Endothelial cell of umbilical vein (primary cell): ENCODE measurements around the gene UBN2. TPM values are rescaled to one million over a fixed set of nuclear protein-coding genes. Genes with fewer than 3 reads are reported as not detected.

Source experiments
- BruUV-seq: library from RNA; stranded (reverse); fragments of 400-500 nt; replicated peaks from 2 replicates; lab custom pipeline; 2021; lab: Mats Ljungman, UMichigan
- CTCF ChIA-PET: fragments of 300-600, 350-600 bp; sonication (Branson Sonifier 250); formaldehyde crosslinking; loops from one replicate; lab custom pipeline; 2021; ENCODE audit warnings: antibody characterized with exemption, inconsistent platforms; lab: Charles Lee
- POLR2A ChIA-PET: fragments of 300-600, 350-600 bp; sonication (Branson Sonifier 250); formaldehyde crosslinking; loops from one replicate; lab custom pipeline; 2021; ENCODE audit warnings: antibody characterized with exemption, inconsistent platforms; lab: Charles Lee
- DNase-seq: peaks from one replicate; pipeline ENCODE4 v3.0.0-alpha.2; 2011; ENCODE audit warnings: low read depth, low spot score
- FAIRE-seq: peaks from 2 replicates; lab custom pipeline; 2011; peaks lifted over from hg19 to GRCh38; lab: Jason Lieb, UNC
- H2AFZ ChIP-seq: 2 replicates; pipeline ENCODE4 v1.6.0; 2012; ENCODE audit warnings: low read depth, low read length, control low read depth, inconsistent platforms
- H3K27ac ChIP-seq: 2 replicates; pipeline ENCODE4 v1.5.1; 2011; ENCODE audit warnings: low read depth, mild to moderate bottlenecking, control low read depth, low read length, moderate library complexity; ENCODE audit not compliant: insufficient read depth
- H3K27me3 ChIP-seq, 2 experiments: 2 replicates each; pipeline versions ENCODE4 v1.6.0 to v1.6.1; 2011; ENCODE audit warnings: low read length in 2 of 2, mixed read lengths in 1 of 2; ENCODE audit not compliant: control insufficient read depth in 2 of 2, insufficient read depth in 2 of 2
- H3K36me3 ChIP-seq, 2 experiments: 2 replicates in 1 of 2; 3 replicates in 1 of 2; pipeline ENCODE4 v1.5.1; 2011; ENCODE audit warnings: low read length in 2 of 2, mild to moderate bottlenecking in 1 of 2, moderate library complexity in 1 of 2; ENCODE audit not compliant: control insufficient read depth in 2 of 2, insufficient read depth in 2 of 2; ENCODE audit errors: extremely low read depth in 1 of 2
- H3K4me1 ChIP-seq: 3 replicates; pipeline ENCODE4 v1.5.1; 2011; ENCODE audit warnings: mild to moderate bottlenecking, low read length; ENCODE audit not compliant: control insufficient read depth, insufficient read depth; ENCODE audit errors: extremely low read depth
- H3K4me2 ChIP-seq: 2 replicates; pipeline ENCODE4 v1.6.1; 2011; ENCODE audit warnings: low read length, control low read depth, mixed read lengths; ENCODE audit not compliant: insufficient read depth
- H3K4me3 ChIP-seq, 3 experiments: fragments of 200-600 bp in 1 of 3; sonication (generic), shearing (Covaris generic) in 1 of 3; replicated peaks in 1 of 3; 2 replicates each; pipeline ENCODE4 v1.5.1; 2011 to 2016; ENCODE audit warnings: control low read depth in 3 of 3, low read length in 3 of 3, mild to moderate bottlenecking in 2 of 3, inconsistent platforms in 1 of 3, low read depth in 1 of 3, moderate library complexity in 1 of 3; ENCODE audit not compliant: insufficient read depth in 1 of 3
- H3K79me2 ChIP-seq: 2 replicates; pipeline ENCODE4 v1.6.0; 2012; ENCODE audit warnings: low read length, inconsistent platforms; ENCODE audit not compliant: control insufficient read depth, insufficient read depth
- H3K9ac ChIP-seq: replicated peaks from 2 replicates; pipeline ENCODE3; 2011; ENCODE audit warnings: low read length, control low read depth; ENCODE audit not compliant: insufficient read depth; ENCODE audit errors: extremely low read depth
- H3K9me1 ChIP-seq: replicated peaks from 3 replicates; pipeline ENCODE4 v1.6.0; 2011; ENCODE audit warnings: mild to moderate bottlenecking, low read length; ENCODE audit not compliant: control insufficient read depth, insufficient read depth; ENCODE audit errors: extremely low read depth
- H3K9me3 ChIP-seq: replicated peaks from 2 replicates; pipeline ENCODE4 v1.5.1; 2012; ENCODE audit warnings: low read length, inconsistent platforms; ENCODE audit not compliant: control insufficient read depth, insufficient read depth
- H4K20me1 ChIP-seq: replicated peaks from 2 replicates; pipeline ENCODE3; 2011; ENCODE audit warnings: mild to moderate bottlenecking, low read length; ENCODE audit not compliant: control insufficient read depth, insufficient read depth; ENCODE audit errors: extremely low read depth
- CTCF ChIP-seq, 2 donors: IDR thresholded peaks; 1 replicate in 1 of 2; 2 replicates in 1 of 2; pipeline ENCODE4 v1.5.1; 2011; ENCODE audit warnings: low read length in 2 of 2, mild to moderate bottlenecking in 2 of 2, moderate library complexity in 2 of 2, control low read depth in 1 of 2, inconsistent platforms in 1 of 2, low read depth in 1 of 2; ENCODE audit not compliant: insufficient read depth in 1 of 2; ENCODE audit errors: extremely low read depth in 1 of 2
- EZH2 ChIP-seq: IDR thresholded peaks from 2 replicates; pipeline ENCODE4 v1.6.1; 2012; ENCODE audit warnings: borderline replicate concordance, low read depth, mild to moderate bottlenecking, moderate library complexity, low read length, inconsistent platforms; ENCODE audit not compliant: severe bottlenecking
- FOS ChIP-seq: IDR thresholded peaks from 2 replicates; pipeline ENCODE4 v1.6.1; 2011; ENCODE audit warnings: mild to moderate bottlenecking, low read length, moderate library complexity, borderline replicate concordance; ENCODE audit not compliant: insufficient read depth
- GATA2 ChIP-seq: IDR thresholded peaks from 2 replicates; pipeline ENCODE4 v1.7.0; 2011; ENCODE audit warnings: low read depth, mild to moderate bottlenecking, moderate library complexity, mixed read lengths, low read length; ENCODE audit not compliant: insufficient read length, insufficient read depth
- JUN ChIP-seq: IDR thresholded peaks from 2 replicates; pipeline ENCODE4 v1.6.1; 2011; ENCODE audit warnings: borderline replicate concordance, low read depth; ENCODE audit not compliant: insufficient read length, insufficient read depth
- MAX ChIP-seq: IDR thresholded peaks from 2 replicates; pipeline ENCODE4 v1.6.1; 2011; ENCODE audit not compliant: insufficient read depth, insufficient read length
- MYC ChIP-seq: IDR thresholded peaks from one replicate; pipeline ENCODE4 v1.6.1; 2011; ENCODE audit warnings: mild to moderate bottlenecking, low read depth, low read length
- POLR2A ChIP-seq: IDR thresholded peaks from 2 replicates; pipeline ENCODE4 v1.6.1; 2012; ENCODE audit warnings: low read depth, mild to moderate bottlenecking, control low read depth, low read length
- POLR2AphosphoS5 ChIP-seq: IDR thresholded peaks from 2 replicates; pipeline ENCODE4 v1.6.1; 2012; ENCODE audit warnings: low read depth, mild to moderate bottlenecking, control low read depth, low read length, moderate library complexity; ENCODE audit not compliant: insufficient read depth
- dilution Hi-C: fragments of 300-500 bp; cut with MboI; formaldehyde crosslinking; loops from one replicate; pipeline ENCODE4 v1.15.0; 2019; ENCODE audit warnings: low sequenced_read_pairs; ENCODE audit not compliant: extremely low pct_ligation_motif_present
- intact Hi-C: fragments of 100-400 bp; cut with micrococcal nuclease; formaldehyde crosslinking; loops from one replicate; pipeline ENCODE4 v1.10.0; 2022
- polyA plus RNA-seq, 4 experiments: library from polyadenylated mRNA; depleted of rRNA in 3 of 4; stranded (reverse) in 3 of 4; unstranded in 1 of 4; fragments of >200 nt; gene quantifications; 2 replicates each; pipeline versions ENCODE4 v1.2.1 to v1.2.3, GENCODE V29; 2011 to 2012; ENCODE audit warnings: missing spikeins in 1 of 4
- total RNA-seq: library from RNA; stranded (reverse); gene quantifications from 2 replicates; pipeline ENCODE4 v1.2.3, GENCODE V29; 2021

UBN2 gene
- total and polyA plus RNA-seq, 2 donors (not counting 3 experiments of a cell fraction or from before 2014, with no cell fraction given) = 2.2 to 14.2 TPM

DNA sequence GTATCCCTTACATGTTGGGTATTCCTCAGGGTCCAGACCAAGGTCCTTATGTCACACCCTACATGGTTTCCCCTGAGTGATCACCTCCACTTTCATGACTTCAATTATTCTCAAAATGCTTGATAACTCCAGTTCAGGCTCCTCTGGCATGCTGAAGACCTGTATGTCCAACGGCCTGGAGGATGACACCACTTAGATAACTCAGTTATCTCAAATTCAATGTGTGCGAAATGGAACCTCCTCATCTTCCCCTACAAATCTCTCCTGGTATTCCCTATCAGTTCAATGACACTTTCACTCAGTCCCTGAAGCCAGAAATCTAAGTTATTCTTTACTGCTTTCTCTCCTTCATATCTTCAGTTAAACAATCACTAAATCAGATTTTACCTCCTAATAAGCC is 120.0 kb downstream of the UBN2 start:
- H2AFZ ChIP-seq = no peak overlapping the region
- H3K4me2 ChIP-seq = no peak overlapping the region
- H3K4me1 ChIP-seq = no peaks in the 10 kb centered on the region
- H3K36me3 ChIP-seq = peaks cover 2 to 3% of the 10 kb centered on the region in 2 experiments
- dilution Hi-C loops (no loop called here), intact Hi-C loops (no loop called here)
- CTCF ChIA-PET = no interaction called here
- no peaks in the 10 kb centered on the region for H3K79me2 ChIP-seq
- POLR2A ChIA-PET = no interaction called here
- H3K27me3 ChIP-seq = no peaks in the 10 kb centered on the region
- no peak overlapping the region for H3K4me3 ChIP-seq
- BruUV-seq = no TSS peak
- FAIRE-seq = no peak
- H3K9ac ChIP-seq = no peak overlapping the region
- H3K9me1 ChIP-seq = no peaks in the 10 kb centered on the region
- H4K20me1 ChIP-seq = no peaks in the 10 kb centered on the region
- H3K9me3 ChIP-seq = no peaks in the 10 kb centered on the region
- TF ChIP-seq CTCF (IDR thresholded peaks at IDR 0.05; ENCODE audit: extremely low read depth in 1 of 2, insufficient read depth in 1 of 2, low read depth in 1 of 2, low read length in 2 of 2) (no peak), JUN (no peak), MAX (no peak)
- DNase-seq = no peak
- H3K27ac ChIP-seq = no peak overlapping the region

GRCh38 chr7:139354729-139355128 is 123.7 kb downstream of the UBN2 start:
- H3K4me1 ChIP-seq = peaks cover 6% of the 10 kb centered on the region
- DNase-seq (no peak), FAIRE-seq (no peak)
- dilution Hi-C loops = no loop called here
- H3K4me3 ChIP-seq = no peak overlapping the region
- H3K9me1 ChIP-seq = no peaks in the 10 kb centered on the region
- H3K9ac ChIP-seq = no peak overlapping the region
- no peaks in the 10 kb centered on the region for H3K36me3 ChIP-seq
- H2AFZ ChIP-seq = no peak overlapping the region
- POLR2A ChIA-PET = interaction anchor here (0.6 kb wide), 1 partner anchor 268 kb away, joined by 4 read pairs; no protein-coding TSS in a partner anchor
- no peaks in the 10 kb centered on the region for H3K79me2 ChIP-seq
- no peak overlapping the region for H3K4me2 ChIP-seq
- CTCF ChIA-PET = interaction anchor here (1.8 to 2.6 kb wide), 2 partner anchors 11 to 14 kb away, joined by 5 to 6 read pairs; no protein-coding TSS in a partner anchor
- BruUV-seq = no TSS peak
- H3K27me3 ChIP-seq = no peaks in the 10 kb centered on the region
- no peaks in the 10 kb centered on the region for H3K9me3 ChIP-seq
- no peak overlapping the region for H3K27ac ChIP-seq
- TF ChIP-seq JUN (no peak), POLR2AphosphoS5 (no peak), CTCF (IDR thresholded peaks at IDR 0.05; ENCODE audit: extremely low read depth in 1 of 2, insufficient read depth in 1 of 2, low read depth in 1 of 2, low read length in 2 of 2) (no peak), MYC (no peak), POLR2A (no peak), MAX (no peak), FOS (no peak), EZH2 (no peak), GATA2 (no peak)
- no peaks in the 10 kb centered on the region for H4K20me1 ChIP-seq
- intact Hi-C loops = loop anchor here (5.0 kb wide), 1 partner anchor 247 kb away; the partner anchor contains the start of gene ZC3HAV1
